Measurements from ENCODE around the gene HOXC12. TPM values are rescaled to one million over a fixed set of nuclear protein-coding genes. Genes with fewer than 3 reads are reported as not detected.

Gene HOXC12
- total RNA-seq, 4 donors from 2014 or later = not detected

DNA sequence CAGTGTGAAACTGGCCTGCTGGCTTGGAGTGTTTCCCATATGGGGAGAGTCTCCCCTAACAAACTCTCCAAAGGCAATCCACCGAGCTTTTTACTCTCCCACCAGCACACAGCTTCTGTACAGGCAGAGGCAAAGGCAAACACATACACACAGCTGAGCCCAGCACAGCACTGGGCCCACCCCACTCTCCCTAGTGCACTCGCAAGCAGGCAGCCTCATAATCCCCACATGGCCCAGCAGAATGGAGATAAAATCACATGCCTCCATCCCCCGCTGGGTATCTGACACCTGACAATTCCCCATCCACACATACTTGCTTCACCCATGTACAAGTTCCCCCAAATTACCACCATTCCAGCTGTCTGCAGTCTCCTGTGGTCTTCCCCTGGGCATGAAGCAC, 3.4 kb downstream of the HOXC12 start:
- peaks cover 0 to 6% (median 0%) of the 10 kb centered on the region in 4 donors for H3K9me3 ChIP-seq
- H3K27ac ChIP-seq = no peak overlapping the region
- H3K4me3 ChIP-seq = no peak overlapping the region
- H3K36me3 ChIP-seq = no peaks in the 10 kb centered on the region
- peaks cover 0 to 21% (median 2%) of the 10 kb centered on the region in 4 donors for H3K4me1 ChIP-seq
- peaks cover 0 to 92% of the 10 kb centered on the region in 2 donors for H3K27me3 ChIP-seq
- DNase-seq = no peak
- TF ChIP-seq, protein P1, sequence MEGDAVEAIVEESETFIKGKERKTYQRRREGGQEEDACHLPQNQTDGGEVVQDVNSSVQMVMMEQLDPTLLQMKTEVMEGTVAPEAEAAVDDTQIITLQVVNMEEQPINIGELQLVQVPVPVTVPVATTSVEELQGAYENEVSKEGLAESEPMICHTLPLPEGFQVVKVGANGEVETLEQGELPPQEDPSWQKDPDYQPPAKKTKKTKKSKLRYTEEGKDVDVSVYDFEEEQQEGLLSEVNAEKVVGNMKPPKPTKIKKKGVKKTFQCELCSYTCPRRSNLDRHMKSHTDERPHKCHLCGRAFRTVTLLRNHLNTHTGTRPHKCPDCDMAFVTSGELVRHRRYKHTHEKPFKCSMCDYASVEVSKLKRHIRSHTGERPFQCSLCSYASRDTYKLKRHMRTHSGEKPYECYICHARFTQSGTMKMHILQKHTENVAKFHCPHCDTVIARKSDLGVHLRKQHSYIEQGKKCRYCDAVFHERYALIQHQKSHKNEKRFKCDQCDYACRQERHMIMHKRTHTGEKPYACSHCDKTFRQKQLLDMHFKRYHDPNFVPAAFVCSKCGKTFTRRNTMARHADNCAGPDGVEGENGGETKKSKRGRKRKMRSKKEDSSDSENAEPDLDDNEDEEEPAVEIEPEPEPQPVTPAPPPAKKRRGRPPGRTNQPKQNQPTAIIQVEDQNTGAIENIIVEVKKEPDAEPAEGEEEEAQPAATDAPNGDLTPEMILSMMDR (IDR thresholded peaks at IDR 0.05) = no peak
- no peak for TF ChIP-seq POLR2A (IDR thresholded peaks at IDR 0.05)

DNA sequence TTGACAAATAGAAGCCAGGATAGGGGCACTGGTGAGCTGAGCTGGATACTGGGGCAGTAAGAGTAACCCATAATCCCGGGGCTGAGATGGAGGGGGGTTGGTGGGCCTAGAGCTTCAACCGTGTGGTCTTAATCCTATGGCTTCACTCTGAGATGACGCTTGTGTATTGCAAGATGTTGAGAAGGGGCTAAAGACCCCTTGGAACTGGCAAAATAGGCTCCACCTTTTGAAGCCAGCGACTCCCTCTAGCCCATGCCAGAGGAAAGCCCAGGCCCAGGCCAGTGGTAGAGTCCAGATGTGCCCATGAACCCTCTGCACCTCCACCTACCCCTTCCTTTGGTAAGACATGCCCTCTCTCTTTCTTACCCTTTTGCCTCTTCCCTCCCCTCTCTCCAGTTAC, 4.6 kb downstream of the HOXC12 start:
- Histone ChIP-seq H3K4me3 (no peak overlapping the region), H3K4me1 (peaks cover 0 to 21% (median 4%) of the 10 kb centered on the region in 4 donors), H3K27ac (no peak overlapping the region), H3K9me3 (peaks cover 0 to 4% (median 0%) of the 10 kb centered on the region in 4 donors), H3K27me3 (peaks cover 0 to 93% of the 10 kb centered on the region in 2 donors), H3K36me3 (no peaks in the 10 kb centered on the region)
- no peak for TF ChIP-seq POLR2A (IDR thresholded peaks at IDR 0.05)
- TF ChIP-seq, protein P1 (IDR thresholded peaks at IDR 0.05) = no peak
- DNase-seq = no peak

DNA sequence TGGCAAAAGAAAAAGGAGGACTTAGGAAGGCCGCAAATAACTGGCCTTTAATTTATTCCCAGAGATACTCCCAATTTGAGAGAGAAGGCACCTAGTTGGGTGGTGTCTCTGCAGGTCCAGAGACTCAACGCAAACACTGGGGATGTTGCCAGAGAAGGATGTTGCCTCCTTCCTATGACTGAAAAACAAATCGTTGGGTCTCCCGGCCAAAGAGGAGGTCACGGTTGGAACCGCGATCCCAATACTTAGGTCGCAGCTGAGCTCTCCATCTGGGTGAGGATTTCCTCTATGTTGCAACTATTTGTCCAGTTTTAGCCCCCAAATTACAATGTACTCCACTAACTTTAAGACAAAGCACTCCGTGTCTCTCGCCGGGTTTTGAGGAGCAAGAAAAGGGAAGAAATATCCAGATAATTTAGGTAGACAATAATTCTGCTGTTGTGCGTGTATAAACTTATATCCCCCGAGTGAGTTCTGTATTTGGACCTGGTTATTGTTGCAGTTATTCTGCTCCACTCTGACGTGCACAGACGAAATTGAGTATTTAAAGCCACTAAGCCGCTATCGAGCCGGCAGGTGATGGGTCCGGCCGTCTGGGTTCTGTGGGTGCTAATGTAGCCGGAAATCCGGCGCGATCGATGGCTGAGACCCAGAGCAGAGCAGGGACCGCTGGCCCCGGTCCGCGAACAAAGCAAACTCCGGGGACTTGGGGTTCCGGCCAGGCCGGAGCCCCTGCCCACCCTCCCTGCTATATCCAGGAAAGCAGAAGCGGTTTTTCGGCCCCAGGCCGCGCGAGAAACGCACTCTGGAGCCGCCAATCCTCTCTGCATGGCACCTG, 5.7 kb downstream of the HOXC12 start:
- TF ChIP-seq, protein P1 (IDR thresholded peaks at IDR 0.05) = no peak
- TF ChIP-seq POLR2A (IDR thresholded peaks at IDR 0.05) = no peak
- Histone ChIP-seq H3K27me3 (peaks cover 0 to 93% of the 10 kb centered on the region in 2 donors), H3K27ac (no peak overlapping the region), H3K4me1 (peaks cover 0 to 13% (median 4%) of the 10 kb centered on the region in 4 donors), H3K36me3 (no peaks in the 10 kb centered on the region), H3K4me3 (no peak overlapping the region), H3K9me3 (peaks cover 0 to 4% (median 0%) of the 10 kb centered on the region in 4 donors)
- DNase-seq = no peak

DNA sequence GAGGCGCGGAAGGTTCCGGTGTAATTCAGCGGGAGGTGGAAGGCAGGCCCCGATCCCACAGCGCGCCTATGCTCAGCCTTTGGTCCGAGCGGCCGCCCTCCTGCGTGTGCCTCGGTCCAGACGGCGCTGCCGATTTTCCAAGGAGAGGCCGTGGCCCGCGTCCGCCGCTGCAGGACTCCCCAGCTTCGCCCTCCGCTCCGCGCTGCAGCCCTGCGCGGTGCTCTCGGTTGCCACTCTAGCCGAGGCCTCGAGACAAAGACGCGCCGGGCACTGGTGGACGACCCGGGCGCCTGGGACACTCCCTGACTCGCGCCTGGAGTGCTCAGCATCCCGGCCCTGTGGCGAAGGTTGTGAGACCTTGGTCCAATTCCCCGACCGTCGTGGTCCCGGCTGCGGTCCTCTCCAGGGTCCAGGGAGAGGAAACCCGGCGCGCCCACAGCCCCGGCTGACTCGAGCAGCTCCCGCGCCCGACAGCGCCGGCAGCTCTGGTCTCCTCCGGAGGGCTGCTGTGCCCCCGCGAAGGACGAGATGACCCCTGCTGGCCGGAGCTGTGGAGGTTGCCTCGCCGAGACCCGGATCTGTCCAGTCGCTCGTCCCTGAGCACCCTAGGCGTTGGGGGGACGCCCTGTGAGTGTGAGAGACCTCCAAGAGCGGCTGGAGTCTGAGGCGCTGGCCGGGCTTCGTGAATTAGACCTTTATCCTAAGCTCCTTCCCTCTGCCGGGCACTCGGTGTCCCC, 6.5 kb downstream of the HOXC12 start:
- no peak overlapping the region for H3K27ac ChIP-seq
- TF ChIP-seq, protein P1 (IDR thresholded peaks at IDR 0.05) = no peak
- no peak for TF ChIP-seq POLR2A (IDR thresholded peaks at IDR 0.05)
- H3K9me3 ChIP-seq = peaks cover 0 to 4% (median 0%) of the 10 kb centered on the region in 4 donors
- peaks cover 0 to 92% of the 10 kb centered on the region in 2 donors for H3K27me3 ChIP-seq
- DNase-seq = no peak
- H3K36me3 ChIP-seq = no peaks in the 10 kb centered on the region
- peaks cover 0 to 11% (median 4%) of the 10 kb centered on the region in 4 donors for H3K4me1 ChIP-seq
- no peak overlapping the region for H3K4me3 ChIP-seq

- Histone ChIP-seq H3K4me1 (peaks cover 0 to 15% (median 4%) of the 10 kb centered on the region in 4 donors), H3K27ac (no peak overlapping the region), H3K4me3 (no peak overlapping the region), H3K27me3 (peaks cover 0 to 94% of the 10 kb centered on the region in 2 donors), H3K9me3 (peaks cover 0 to 4% (median 0%) of the 10 kb centered on the region in 4 donors), H3K36me3 (no peaks in the 10 kb centered on the region)
- TF ChIP-seq POLR2A (IDR thresholded peaks at IDR 0.05) = no peak
- TF ChIP-seq, protein P1 (IDR thresholded peaks at IDR 0.05) = no peak
- no peak for DNase-seq
These were observed 8.3 kb downstream of the HOXC12 start for GRCh38 chr12:53963005-53963404.
